HL-60/S4 (cell line): ENCODE results near the gene MSMO1.

Experiments used
- in situ Hi-C: fragments of 300-500 bp; cut with MboI; formaldehyde crosslinking; loops from 2 replicates; pipeline ENCODE4 v1.14.3; 2022; ENCODE audit warnings: low sequenced_read_pairs

Gene MSMO1

GRCh38 chr4:165386328-165386727 lies 58.9 kb downstream of the MSMO1 start:
- in situ Hi-C loops = no loop called here

DNA sequence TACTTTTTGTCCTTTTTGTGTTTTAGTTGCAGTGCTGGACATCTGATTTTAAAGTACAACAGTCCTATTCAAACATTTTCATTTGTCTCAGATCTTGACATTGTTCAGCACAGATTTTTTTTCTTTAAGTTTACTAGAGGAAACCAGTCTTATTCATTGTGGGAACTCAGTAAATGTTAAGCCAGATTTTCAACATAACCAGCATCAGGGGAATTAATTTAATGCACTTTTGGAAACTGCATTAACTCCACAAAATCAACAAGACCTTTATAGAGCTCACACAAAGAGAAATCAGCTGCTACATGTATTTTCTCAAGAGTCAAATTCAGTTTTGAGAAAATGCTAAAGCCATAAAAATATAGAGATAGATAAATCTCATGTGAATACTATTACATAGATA lies 61.3 kb downstream of the MSMO1 start:
- in situ Hi-C loops = no loop called here
